Testis (tissue), 2 donors: ENCODE results near the gene ANTXR2.

ENCODE experiments used
- POLR2A ChIP-seq: fragments of 450-650 bp; IDR thresholded peaks from one replicate; pipeline ENCODE4 v1.6.1; 2017; ENCODE audit warnings: antibody characterized with exemption, mild to moderate bottlenecking, moderate library complexity
- TF ChIP-seq, protein P1 (sequence below), 3 experiments: fragments of 450-650 bp in 2 of 3; fragments of 200-600 bp in 1 of 3; sonication (generic) in 1 of 3; IDR thresholded peaks; one replicate each; pipeline ENCODE4 v1.5.1; 2016 to 2019; ENCODE audit warnings: antibody characterized with exemption in 3 of 3, mild to moderate bottlenecking in 2 of 3, moderate library complexity in 1 of 3

DNA sequence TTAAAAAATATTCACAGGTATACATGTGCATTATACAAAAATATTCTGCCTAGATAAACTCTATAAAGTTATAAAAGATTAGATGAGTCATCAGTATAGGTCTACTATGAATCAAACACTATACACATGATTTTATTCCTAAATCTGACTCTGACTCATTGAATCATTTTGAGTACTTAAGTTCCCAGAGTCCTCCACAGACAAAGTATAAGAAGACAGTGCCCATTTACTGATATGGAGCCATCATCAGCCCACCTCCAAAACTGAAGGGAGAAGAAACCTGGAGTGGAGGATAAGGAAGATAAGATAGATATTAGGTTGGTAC lies 28.7 kb upstream of the ANTXR2 start:
- TF ChIP-seq, protein P1, sequence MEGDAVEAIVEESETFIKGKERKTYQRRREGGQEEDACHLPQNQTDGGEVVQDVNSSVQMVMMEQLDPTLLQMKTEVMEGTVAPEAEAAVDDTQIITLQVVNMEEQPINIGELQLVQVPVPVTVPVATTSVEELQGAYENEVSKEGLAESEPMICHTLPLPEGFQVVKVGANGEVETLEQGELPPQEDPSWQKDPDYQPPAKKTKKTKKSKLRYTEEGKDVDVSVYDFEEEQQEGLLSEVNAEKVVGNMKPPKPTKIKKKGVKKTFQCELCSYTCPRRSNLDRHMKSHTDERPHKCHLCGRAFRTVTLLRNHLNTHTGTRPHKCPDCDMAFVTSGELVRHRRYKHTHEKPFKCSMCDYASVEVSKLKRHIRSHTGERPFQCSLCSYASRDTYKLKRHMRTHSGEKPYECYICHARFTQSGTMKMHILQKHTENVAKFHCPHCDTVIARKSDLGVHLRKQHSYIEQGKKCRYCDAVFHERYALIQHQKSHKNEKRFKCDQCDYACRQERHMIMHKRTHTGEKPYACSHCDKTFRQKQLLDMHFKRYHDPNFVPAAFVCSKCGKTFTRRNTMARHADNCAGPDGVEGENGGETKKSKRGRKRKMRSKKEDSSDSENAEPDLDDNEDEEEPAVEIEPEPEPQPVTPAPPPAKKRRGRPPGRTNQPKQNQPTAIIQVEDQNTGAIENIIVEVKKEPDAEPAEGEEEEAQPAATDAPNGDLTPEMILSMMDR (IDR thresholded peaks at IDR 0.05): no peak
- TF ChIP-seq POLR2A: no peak
